LNCaP clone FGC (cell line): ENCODE results near the gene MTUS2.

ENCODE experiments used
- DNase-seq: peaks from one replicate; pipeline ENCODE4 v3.0.0-alpha.2; 2011; ENCODE audit warnings: low read depth
- H3K4me3 ChIP-seq: 2 replicates; pipeline ENCODE4 v1.5.1; 2011; ENCODE audit warnings: mild to moderate bottlenecking, low read depth, low read length, control low read depth
- CTCF ChIP-seq: IDR thresholded peaks from 2 replicates; pipeline ENCODE4 v1.5.1; 2012; ENCODE audit warnings: mild to moderate bottlenecking; ENCODE audit not compliant: control insufficient read depth, insufficient read depth; ENCODE audit errors: extremely low read depth

MTUS2 gene

GRCh38 chr13:29174093-29174492, 354.0 kb downstream of the MTUS2 start:
- no peak overlapping the region for H3K4me3 ChIP-seq
- no peak for TF ChIP-seq CTCF
- no peak for DNase-seq

DNA sequence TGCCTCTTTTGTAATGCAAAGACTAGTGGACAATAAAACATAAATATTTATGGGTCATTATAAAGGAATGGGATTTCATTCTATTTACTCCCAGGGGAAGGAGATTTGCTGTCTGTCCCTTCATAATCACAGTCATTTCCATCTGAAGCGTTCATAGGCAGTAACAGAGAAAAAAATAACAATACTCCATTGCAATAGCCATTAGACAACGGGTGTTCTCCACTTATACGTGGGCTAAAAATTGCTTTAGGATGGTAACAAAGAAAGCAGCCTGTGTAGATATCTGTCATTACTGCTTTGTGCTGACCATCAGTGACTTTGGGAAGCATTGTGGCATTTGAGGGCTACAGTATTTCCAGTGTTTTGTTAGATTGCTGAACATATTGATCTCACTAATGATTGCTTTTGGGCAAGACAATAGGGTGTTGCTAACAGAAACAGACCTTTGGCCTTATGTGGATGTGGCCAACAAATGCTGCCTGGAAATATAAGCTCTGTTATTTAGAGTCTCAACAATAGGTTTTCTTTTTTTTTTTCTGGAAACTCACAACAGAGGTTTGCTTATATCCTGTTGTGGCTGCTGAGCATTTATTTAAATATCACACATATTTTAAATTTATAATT, 355.2 kb downstream of the MTUS2 start:
- H3K4me3 ChIP-seq: no peak overlapping the region
- no peak for DNase-seq
- TF ChIP-seq CTCF: no peak

GRCh38 chr13:29180055-29180454, 359.9 kb downstream of the MTUS2 start:
- no peak for DNase-seq
- TF ChIP-seq CTCF: no peak
- no peak overlapping the region for H3K4me3 ChIP-seq

- H3K4me3 ChIP-seq: no peak overlapping the region
- no peak for TF ChIP-seq CTCF
- no peak for DNase-seq
Observed at GRCh38 chr13:29182216-29182615, 362.1 kb downstream of the MTUS2 start.

GRCh38 chr13:29185926-29186325, 365.8 kb downstream of the MTUS2 start:
- H3K4me3 ChIP-seq: no peak overlapping the region
- no peak for DNase-seq
- no peak for TF ChIP-seq CTCF

GRCh38 chr13:29187584-29187983, 367.4 kb downstream of the MTUS2 start:
- no peak for TF ChIP-seq CTCF
- H3K4me3 ChIP-seq: no peak overlapping the region

DNA sequence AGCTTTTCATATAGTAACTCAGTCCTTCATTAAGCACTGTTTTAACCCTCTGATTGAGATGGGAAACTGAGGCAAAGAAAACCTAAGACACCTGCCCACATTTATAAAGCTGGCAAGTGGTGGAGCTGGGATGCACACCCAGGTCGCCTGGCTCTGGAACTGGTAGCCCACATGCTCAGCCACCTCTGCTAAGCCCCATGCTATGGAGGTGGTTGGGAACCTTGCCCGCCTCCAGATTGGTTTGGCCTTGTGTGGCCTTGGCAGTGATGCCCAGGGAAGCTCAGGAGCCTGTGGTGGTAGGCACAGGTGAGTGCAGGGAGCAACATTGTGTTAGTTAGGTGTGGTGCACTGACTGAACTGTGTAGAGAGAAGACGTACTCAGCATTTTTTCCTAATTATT, 370.2 kb downstream of the MTUS2 start:
- no peak for DNase-seq
- H3K4me3 ChIP-seq: no peak overlapping the region
- no peak for TF ChIP-seq CTCF

More at GRCh38 chr13:29187584-29187983, 367.4 kb downstream of the MTUS2 start:
- DNase-seq: no peak
